ENCODE measurements around the gene LCN10.

- TF ChIP-seq GABPA (IDR thresholded peaks at IDR 0.05; ENCODE audit: low read depth) (no peak), CTCF (IDR thresholded peaks at IDR 0.05; ENCODE audit: insufficient read depth, low read length) (no peak), POLR2AphosphoS5 (IDR thresholded peaks at IDR 0.05; ENCODE audit: low read depth) (no peak), REST (IDR thresholded peaks at IDR 0.05; ENCODE audit: insufficient replicate concordance, low read depth) (no peak)
Measured at GRCh38 chr9:136748666-136749611, 6.2 kb upstream of the LCN10 start.
